ENCODE data around the gene AKR1B1.

DNA sequence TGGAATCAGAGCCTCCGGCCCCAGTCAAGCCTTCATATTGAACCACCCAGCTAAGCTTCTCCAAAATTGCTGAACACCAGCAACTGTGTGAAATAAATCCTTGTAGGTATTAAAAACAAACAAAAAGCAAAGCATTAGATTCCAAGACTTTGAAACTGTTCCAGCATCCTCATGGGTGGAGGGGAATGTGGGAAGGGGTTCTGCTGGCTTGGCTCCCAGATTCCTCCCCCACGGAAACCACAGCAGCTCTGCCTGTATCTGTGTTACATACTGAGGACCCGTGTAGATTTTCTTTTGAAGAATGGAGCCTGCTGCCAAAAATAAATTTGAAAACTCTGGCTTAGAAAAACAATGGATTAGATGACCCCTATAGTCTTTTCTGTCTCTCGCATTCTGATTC, 20.0 kb downstream of the AKR1B1 start:
- TF ChIP-seq, protein P1, sequence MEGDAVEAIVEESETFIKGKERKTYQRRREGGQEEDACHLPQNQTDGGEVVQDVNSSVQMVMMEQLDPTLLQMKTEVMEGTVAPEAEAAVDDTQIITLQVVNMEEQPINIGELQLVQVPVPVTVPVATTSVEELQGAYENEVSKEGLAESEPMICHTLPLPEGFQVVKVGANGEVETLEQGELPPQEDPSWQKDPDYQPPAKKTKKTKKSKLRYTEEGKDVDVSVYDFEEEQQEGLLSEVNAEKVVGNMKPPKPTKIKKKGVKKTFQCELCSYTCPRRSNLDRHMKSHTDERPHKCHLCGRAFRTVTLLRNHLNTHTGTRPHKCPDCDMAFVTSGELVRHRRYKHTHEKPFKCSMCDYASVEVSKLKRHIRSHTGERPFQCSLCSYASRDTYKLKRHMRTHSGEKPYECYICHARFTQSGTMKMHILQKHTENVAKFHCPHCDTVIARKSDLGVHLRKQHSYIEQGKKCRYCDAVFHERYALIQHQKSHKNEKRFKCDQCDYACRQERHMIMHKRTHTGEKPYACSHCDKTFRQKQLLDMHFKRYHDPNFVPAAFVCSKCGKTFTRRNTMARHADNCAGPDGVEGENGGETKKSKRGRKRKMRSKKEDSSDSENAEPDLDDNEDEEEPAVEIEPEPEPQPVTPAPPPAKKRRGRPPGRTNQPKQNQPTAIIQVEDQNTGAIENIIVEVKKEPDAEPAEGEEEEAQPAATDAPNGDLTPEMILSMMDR (conservative IDR thresholded peaks at IDR 0.05; ENCODE audit: low read length): no peak
- no peak for TF ChIP-seq EZH2phosphoT487 (IDR thresholded peaks at IDR 0.05; ENCODE audit: borderline replicate concordance)

All from Loucy (cell line).